K562 (cell line): Measurements from ENCODE around the gene SERPINE1. TPM values are rescaled to one million over a fixed set of nuclear protein-coding genes. Genes with fewer than 3 reads are reported as not detected.

Experiments used
- CCNT2 ChIP-seq: IDR thresholded peaks from 2 replicates; pipeline ENCODE4 v1.6.1; 2011; ENCODE audit warnings: borderline replicate concordance, low read depth, mild to moderate bottlenecking, moderate library complexity, mixed read lengths, low read length; ENCODE audit not compliant: insufficient read length; ENCODE audit errors: extremely low read depth
- HDAC1 ChIP-seq, 2 experiments: fragments of 450-650 bp; IDR thresholded peaks; 2 replicates each; pipeline ENCODE4 v1.6.1; 2016 to 2017; ENCODE audit warnings: inconsistent platforms in 1 of 2, mild to moderate bottlenecking in 1 of 2, moderate library complexity in 1 of 2
- KAT8 ChIP-seq: fragments of 450-650 bp; IDR thresholded peaks from 2 replicates; pipeline ENCODE4 v1.6.1; 2016; ENCODE audit warnings: low read depth, mild to moderate bottlenecking
- KLF13 ChIP-seq: fragments of 450-650 bp; IDR thresholded peaks from 2 replicates; pipeline ENCODE4 v1.6.1; 2016; ENCODE audit warnings: missing genetic modification characterization, low read depth, mild to moderate bottlenecking, missing compliant biosample characterization, moderate library complexity, borderline replicate concordance
- MCM7 ChIP-seq, 2 experiments: fragments of 450-650 bp; IDR thresholded peaks; 2 replicates each; pipeline ENCODE4 v1.6.1; 2016 to 2018
- MTF1 ChIP-seq: fragments of 250-450 bp; sonication (Bioruptor Pico); IDR thresholded peaks from 2 replicates; pipeline ENCODE4 v1.9.0; 2021; ENCODE audit warnings: moderate library complexity, mild to moderate bottlenecking, inconsistent platforms, borderline replicate concordance
- NFRKB ChIP-seq: fragments of 450-650 bp; IDR thresholded peaks from 2 replicates; pipeline ENCODE4 v1.6.1; 2016; ENCODE audit warnings: low read depth
- SIRT6 ChIP-seq: IDR thresholded peaks from one replicate; pipeline ENCODE4 v1.6.1; 2012; ENCODE audit warnings: low read depth, mild to moderate bottlenecking, control low read depth, inconsistent platforms, low read length, moderate library complexity
- SPI1 ChIP-seq: IDR thresholded peaks from 2 replicates; pipeline ENCODE4 v1.6.1; 2011; ENCODE audit warnings: low read depth, low read length, control low read depth, borderline replicate concordance
- ZC3H4 ChIP-seq: sonication (generic); formaldehyde crosslinking; IDR thresholded peaks from 2 replicates; pipeline ENCODE4 v1.9.0; 2021; ENCODE audit warnings: missing genetic modification reagents, borderline replicate concordance
- ZNF12 ChIP-seq: sonication (generic); formaldehyde crosslinking; IDR thresholded peaks from 2 replicates; pipeline ENCODE4 v1.4.0; 2020; ENCODE audit warnings: mild to moderate bottlenecking, missing genetic modification reagents
- ZNF197 ChIP-seq: fragments of 200-800 bp; sonication (Bioruptor generic); IDR thresholded peaks from 2 replicates; pipeline ENCODE4 v1.6.1; 2016; ENCODE audit warnings: low read depth, missing genetic modification characterization, missing compliant biosample characterization
- ZNF354B ChIP-seq: fragments of 250-450 bp; sonication (Bioruptor Pico); IDR thresholded peaks from 2 replicates; pipeline ENCODE4 v1.4.0; 2020
- polyA plus RNA-seq, 8 experiments: library from polyadenylated mRNA; depleted of rRNA in 4 of 8; stranded (reverse) in 5 of 8; unstranded in 3 of 8; fragments of >200 nt; fragmentation: Nextera tagmentation in 2 of 8; fragmentation: Illumina TruSeq in 1 of 8; extraction: Ambion mirVana in 2 of 8; extraction: Trizol in 1 of 8; gene quantifications; 2 replicates each; pipeline versions ENCODE4 v1.2.1 to v1.2.3, GENCODE V29; 2011 to 2014; ENCODE audit warnings: inconsistent platforms in 1 of 8, missing spikeins in 1 of 8
- total RNA-seq, 7 experiments: library from RNA; depleted of rRNA in 6 of 7; stranded (reverse); fragments of >200 nt in 6 of 7; fragmentation: Illumina TruSeq in 2 of 7; extraction: Trizol in 2 of 7; gene quantifications; 2 replicates each; pipeline versions ENCODE4 v1.2.1 to v1.2.3, GENCODE V29; 2011 to 2021; ENCODE audit warnings: low replicate concordance in 1 of 7
- TF ChIP-seq, protein P1 (sequence below): fragments of 150-350 bp; IDR thresholded peaks from 2 replicates; pipeline ENCODE4 v1.6.1; 2014; ENCODE audit warnings: low read depth, mild to moderate bottlenecking, low read length, borderline replicate concordance
- TF ChIP-seq, protein P2 (sequence below): fragments of 250-450 bp; sonication (Bioruptor Pico); IDR thresholded peaks from 2 replicates; pipeline ENCODE4 v1.5.0; 2021
- TF ChIP-seq, protein P3 (sequence below): sonication (generic); IDR thresholded peaks from 2 replicates; pipeline ENCODE4 v1.6.1; 2016
- TF ChIP-seq, protein P4 (sequence below), 2 experiments: fragments of 450-650 bp; conservative IDR thresholded peaks; 2 replicates each; pipeline ENCODE4 v1.6.1; 2017; ENCODE audit warnings: mild to moderate bottlenecking in 2 of 2, moderate library complexity in 2 of 2
- TF ChIP-seq, protein P5 (sequence below): sonication (generic); formaldehyde crosslinking; IDR thresholded peaks from 2 replicates; pipeline ENCODE4 v1.8.0; 2022; ENCODE audit warnings: mild to moderate bottlenecking, missing genetic modification reagents

SERPINE1 gene
- total and polyA plus RNA-seq, 9 of the 15 experiments (the other 6 are each of a cell fraction or from before 2014, with no cell fraction given) = 0.22 to 4.8 (median 0.91) TPM

DNA sequence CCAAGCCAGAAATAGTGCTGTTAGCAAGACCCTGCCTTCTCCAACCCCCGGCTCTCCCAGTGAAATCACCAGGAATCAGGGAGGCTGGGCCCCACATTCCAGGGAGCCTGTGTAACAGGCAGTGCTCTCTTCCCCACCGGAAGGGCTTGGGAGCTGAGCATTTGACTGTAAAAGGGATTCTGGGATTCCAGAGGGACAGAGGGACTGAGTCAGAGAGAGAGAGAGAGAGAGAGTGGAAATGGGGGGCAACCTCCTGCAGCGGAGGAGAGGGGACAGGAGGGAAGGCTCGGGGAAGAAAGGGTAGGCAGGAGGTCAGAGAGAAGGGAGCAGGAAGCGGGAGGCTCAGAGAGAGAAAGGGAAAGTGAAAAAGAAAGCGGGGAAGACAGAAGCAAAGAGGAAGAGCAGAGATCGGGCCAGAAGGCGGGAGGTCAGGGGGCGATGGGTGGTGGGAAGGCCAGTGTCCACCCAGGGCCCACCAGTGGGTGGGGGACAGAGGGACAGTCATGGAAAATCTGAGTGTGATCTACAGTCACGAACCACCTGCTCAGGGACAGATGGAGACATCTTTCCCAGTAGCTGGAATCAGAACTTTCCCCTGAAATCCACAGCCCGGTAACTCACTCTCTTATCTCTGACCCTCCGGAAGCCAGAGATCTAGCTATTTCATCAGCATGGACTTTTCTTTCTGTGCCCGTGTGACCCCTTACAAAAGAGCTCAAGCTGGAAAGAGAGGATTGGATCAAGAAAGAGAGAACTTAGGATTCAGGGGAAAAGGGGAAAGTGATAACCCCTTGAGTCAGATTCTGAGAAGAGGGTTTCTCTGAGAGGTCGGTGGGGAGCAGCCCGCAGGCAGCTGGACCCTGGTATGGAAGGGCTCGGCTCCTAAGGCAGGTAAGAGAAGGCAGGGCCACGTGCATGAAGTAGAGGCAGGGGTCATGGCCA is 4.6 kb upstream of the SERPINE1 start (continued):
- TF ChIP-seq NFRKB (0 out of 2 replicates have a peak, but pooled peaks have one; percentile 57), MCM7 (IDR thresholded peaks at IDR 0.05) (no peak), CCNT2 (peak; percentile 33), ZNF197 (CRISPR knock-in tag) (no peak), ZC3H4 (CRISPR knock-in tag) (no peak), MTF1 (CRISPR knock-in tag) (no peak), ZNF354B (CRISPR knock-in tag) (peak; percentile 22; the same call in 1 of the 2 replicates), SIRT6 (no peak), SPI1 (no peak), ZNF12 (CRISPR knock-in tag) (no peak), KAT8 (no peak), HDAC1 (IDR thresholded peaks at IDR 0.05) (peak in 1 of 2 experiments; percentile 39; a peak in 1 of 4 replicates), KLF13 (tag) (no peak)
- TF ChIP-seq, protein P1, sequence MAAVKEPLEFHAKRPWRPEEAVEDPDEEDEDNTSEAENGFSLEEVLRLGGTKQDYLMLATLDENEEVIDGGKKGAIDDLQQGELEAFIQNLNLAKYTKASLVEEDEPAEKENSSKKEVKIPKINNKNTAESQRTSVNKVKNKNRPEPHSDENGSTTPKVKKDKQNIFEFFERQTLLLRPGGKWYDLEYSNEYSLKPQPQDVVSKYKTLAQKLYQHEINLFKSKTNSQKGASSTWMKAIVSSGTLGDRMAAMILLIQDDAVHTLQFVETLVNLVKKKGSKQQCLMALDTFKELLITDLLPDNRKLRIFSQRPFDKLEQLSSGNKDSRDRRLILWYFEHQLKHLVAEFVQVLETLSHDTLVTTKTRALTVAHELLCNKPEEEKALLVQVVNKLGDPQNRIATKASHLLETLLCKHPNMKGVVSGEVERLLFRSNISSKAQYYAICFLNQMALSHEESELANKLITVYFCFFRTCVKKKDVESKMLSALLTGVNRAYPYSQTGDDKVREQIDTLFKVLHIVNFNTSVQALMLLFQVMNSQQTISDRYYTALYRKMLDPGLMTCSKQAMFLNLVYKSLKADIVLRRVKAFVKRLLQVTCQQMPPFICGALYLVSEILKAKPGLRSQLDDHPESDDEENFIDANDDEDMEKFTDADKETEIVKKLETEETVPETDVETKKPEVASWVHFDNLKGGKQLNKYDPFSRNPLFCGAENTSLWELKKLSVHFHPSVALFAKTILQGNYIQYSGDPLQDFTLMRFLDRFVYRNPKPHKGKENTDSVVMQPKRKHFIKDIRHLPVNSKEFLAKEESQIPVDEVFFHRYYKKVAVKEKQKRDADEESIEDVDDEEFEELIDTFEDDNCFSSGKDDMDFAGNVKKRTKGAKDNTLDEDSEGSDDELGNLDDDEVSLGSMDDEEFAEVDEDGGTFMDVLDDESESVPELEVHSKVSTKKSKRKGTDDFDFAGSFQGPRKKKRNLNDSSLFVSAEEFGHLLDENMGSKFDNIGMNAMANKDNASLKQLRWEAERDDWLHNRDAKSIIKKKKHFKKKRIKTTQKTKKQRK = no peak
- TF ChIP-seq, protein P2, sequence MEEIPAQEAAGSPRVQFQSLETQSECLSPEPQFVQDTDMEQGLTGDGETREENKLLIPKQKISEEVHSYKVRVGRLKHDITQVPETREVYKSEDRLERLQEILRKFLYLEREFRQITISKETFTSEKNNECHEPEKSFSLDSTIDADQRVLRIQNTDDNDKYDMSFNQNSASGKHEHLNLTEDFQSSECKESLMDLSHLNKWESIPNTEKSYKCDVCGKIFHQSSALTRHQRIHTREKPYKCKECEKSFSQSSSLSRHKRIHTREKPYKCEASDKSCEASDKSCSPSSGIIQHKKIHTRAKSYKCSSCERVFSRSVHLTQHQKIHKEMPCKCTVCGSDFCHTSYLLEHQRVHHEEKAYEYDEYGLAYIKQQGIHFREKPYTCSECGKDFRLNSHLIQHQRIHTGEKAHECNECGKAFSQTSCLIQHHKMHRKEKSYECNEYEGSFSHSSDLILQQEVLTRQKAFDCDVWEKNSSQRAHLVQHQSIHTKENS (CRISPR knock-in tag) = no peak
- TF ChIP-seq, protein P3, sequence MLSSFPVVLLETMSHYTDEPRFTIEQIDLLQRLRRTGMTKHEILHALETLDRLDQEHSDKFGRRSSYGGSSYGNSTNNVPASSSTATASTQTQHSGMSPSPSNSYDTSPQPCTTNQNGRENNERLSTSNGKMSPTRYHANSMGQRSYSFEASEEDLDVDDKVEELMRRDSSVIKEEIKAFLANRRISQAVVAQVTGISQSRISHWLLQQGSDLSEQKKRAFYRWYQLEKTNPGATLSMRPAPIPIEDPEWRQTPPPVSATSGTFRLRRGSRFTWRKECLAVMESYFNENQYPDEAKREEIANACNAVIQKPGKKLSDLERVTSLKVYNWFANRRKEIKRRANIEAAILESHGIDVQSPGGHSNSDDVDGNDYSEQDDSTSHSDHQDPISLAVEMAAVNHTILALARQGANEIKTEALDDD = no peak
- TF ChIP-seq, protein P4, sequence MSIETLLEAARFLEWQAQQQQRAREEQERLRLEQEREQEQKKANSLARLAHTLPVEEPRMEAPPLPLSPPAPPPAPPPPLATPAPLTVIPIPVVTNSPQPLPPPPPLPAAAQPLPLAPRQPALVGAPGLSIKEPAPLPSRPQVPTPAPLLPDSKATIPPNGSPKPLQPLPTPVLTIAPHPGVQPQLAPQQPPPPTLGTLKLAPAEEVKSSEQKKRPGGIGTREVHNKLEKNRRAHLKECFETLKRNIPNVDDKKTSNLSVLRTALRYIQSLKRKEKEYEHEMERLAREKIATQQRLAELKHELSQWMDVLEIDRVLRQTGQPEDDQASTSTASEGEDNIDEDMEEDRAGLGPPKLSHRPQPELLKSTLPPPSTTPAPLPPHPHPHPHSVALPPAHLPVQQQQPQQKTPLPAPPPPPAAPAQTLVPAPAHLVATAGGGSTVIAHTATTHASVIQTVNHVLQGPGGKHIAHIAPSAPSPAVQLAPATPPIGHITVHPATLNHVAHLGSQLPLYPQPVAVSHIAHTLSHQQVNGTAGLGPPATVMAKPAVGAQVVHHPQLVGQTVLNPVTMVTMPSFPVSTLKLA (conservative IDR thresholded peaks at IDR 0.05) = no peak
- TF ChIP-seq, protein P5, sequence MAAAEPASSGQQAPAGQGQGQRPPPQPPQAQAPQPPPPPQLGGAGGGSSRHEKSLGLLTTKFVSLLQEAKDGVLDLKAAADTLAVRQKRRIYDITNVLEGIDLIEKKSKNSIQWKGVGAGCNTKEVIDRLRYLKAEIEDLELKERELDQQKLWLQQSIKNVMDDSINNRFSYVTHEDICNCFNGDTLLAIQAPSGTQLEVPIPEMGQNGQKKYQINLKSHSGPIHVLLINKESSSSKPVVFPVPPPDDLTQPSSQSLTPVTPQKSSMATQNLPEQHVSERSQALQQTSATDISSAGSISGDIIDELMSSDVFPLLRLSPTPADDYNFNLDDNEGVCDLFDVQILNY (CRISPR knock-in tag) = no peak
